Sciatic nerve (tissue), 2 donors: ENCODE results near the gene JAG2. TPM values are rescaled to one million over a fixed set of nuclear protein-coding genes. Genes with fewer than 3 reads are reported as not detected.

Source experiments
- ATAC-seq: fragments of 200-7000 bp; cut with Tn5 transposase; one replicate; pipeline ENCODE4 v1.9.1; 2020; ENCODE audit warnings: mild to moderate bottlenecking, moderate library complexity
- DNase-seq: peaks from one replicate; pipeline ENCODE4 v3.0.0-alpha.2; 2020; ENCODE audit warnings: low spot score
- intact Hi-C: fragments of 100-400 bp; cut with DNase I; formaldehyde crosslinking; loops from one replicate; pipeline ENCODE4 v1.14.2; 2022
- total RNA-seq: library from RNA; stranded (reverse); fragmentation: NEBNext Ultra II Directional; extraction: Animal tissue kit (Norgen Biotek cat#: 25700); gene quantifications from one replicate; pipeline ENCODE4 v1.2.1, GENCODE V29; 2021
- donor health status: DM: no; HTN: no; CAD: no.
- donor health status: DM: no; HTN: no; CAD: no.

JAG2 gene
- total RNA-seq, 1 donor from 2014 or later, result 24.9 TPM

GRCh38 chr14:105146181-105146975 lies 22.2 kb downstream of the JAG2 start:
- DNase-seq, result no peak
- intact Hi-C loops, result no loop called here
- ATAC-seq, result no peak

GRCh38 chr14:105145381-105146180 lies 23.0 kb downstream of the JAG2 start:
- intact Hi-C loops, result no loop called here
- DNase-seq (no peak), ATAC-seq (no peak)

GRCh38 chr14:105144666-105145380 lies 23.8 kb downstream of the JAG2 start:
- no peak for ATAC-seq
- no peak for DNase-seq
- intact Hi-C loops, result no loop called here

- no peak for ATAC-seq
- DNase-seq, result no peak
- intact Hi-C loops, result no loop called here
Measured at GRCh38 chr14:105144026-105144665, 24.4 kb downstream of the JAG2 start.

- ATAC-seq (no peak), DNase-seq (no peak)
- intact Hi-C loops, result no loop called here
Measured at GRCh38 chr14:105143451-105144025, 25.0 kb downstream of the JAG2 start.

- ATAC-seq, result no peak
Measured at GRCh38 chr14:105142651-105143450, 25.7 kb downstream of the JAG2 start.

GRCh38 chr14:105141486-105142281 lies 26.9 kb downstream of the JAG2 start:
- intact Hi-C loops, result no loop called here
- ATAC-seq (no peak), DNase-seq (no peak)

More at GRCh38 chr14:105142651-105143450, 25.7 kb downstream of the JAG2 start:
- DNase-seq, result no peak
- intact Hi-C loops, result no loop called here

GRCh38 chr14:105141026-105141425 lies 27.6 kb downstream of the JAG2 start:
- ATAC-seq (no peak), DNase-seq (no peak)

GRCh38 chr14:105140581-105140980 lies 28.0 kb downstream of the JAG2 start:
- intact Hi-C loops, result no loop called here
- no peak for DNase-seq

More at GRCh38 chr14:105141026-105141425, 27.6 kb downstream of the JAG2 start:
- intact Hi-C loops, result no loop called here

GRCh38 chr14:105139831-105140239 lies 28.7 kb downstream of the JAG2 start:
- no peak for DNase-seq
- intact Hi-C loops, result no loop called here
- no peak for ATAC-seq

More at GRCh38 chr14:105140581-105140980, 28.0 kb downstream of the JAG2 start:
- ATAC-seq, result no peak

- intact Hi-C loops, result no loop called here
- DNase-seq (peak; percentile 36), ATAC-seq (no peak)
Measured at GRCh38 chr14:105139212-105139825, 29.3 kb downstream of the JAG2 start.

GRCh38 chr14:105138551-105139111 lies 29.9 kb downstream of the JAG2 start:
- intact Hi-C loops, result no loop called here
- DNase-seq (peak; percentile 41), ATAC-seq (no peak)

- DNase-seq, result peak; percentile 53
- intact Hi-C loops, result no loop called here
- no peak for ATAC-seq
Measured at GRCh38 chr14:105138021-105138541, 30.5 kb downstream of the JAG2 start.

GRCh38 chr14:105137481-105138020 lies 31.0 kb downstream of the JAG2 start:
- intact Hi-C loops, result no loop called here
- DNase-seq (peak; percentile 53), ATAC-seq (no peak)

GRCh38 chr14:105136401-105137322 lies 31.9 kb downstream of the JAG2 start:
- DNase-seq (peak; percentile 42), ATAC-seq (no peak)
- intact Hi-C loops, result no loop called here
